ENCODE data around the gene TRPC4. TPM values are rescaled to one million over a fixed set of nuclear protein-coding genes. Genes with fewer than 3 reads are reported as not detected.

The TRPC4 gene
- total RNA-seq, 1 donor from 2014 or later: 2.5 TPM

- no peaks in the 10 kb centered on the region for H3K27me3 Mint-ChIP-seq (ENCODE audit: low read depth)
- H3K36me3 Mint-ChIP-seq (ENCODE audit: low read depth): no peaks in the 10 kb centered on the region
- H3K4me1 Mint-ChIP-seq: no peaks in the 10 kb centered on the region
- no peak overlapping the region for H3K4me3 Mint-ChIP-seq
- no peak overlapping the region for H3K27ac Mint-ChIP-seq (ENCODE audit: unreplicated experiment)
- DNase-seq (ENCODE audit: low read depth, low spot score): no peak
- TF ChIP-seq, protein P1, sequence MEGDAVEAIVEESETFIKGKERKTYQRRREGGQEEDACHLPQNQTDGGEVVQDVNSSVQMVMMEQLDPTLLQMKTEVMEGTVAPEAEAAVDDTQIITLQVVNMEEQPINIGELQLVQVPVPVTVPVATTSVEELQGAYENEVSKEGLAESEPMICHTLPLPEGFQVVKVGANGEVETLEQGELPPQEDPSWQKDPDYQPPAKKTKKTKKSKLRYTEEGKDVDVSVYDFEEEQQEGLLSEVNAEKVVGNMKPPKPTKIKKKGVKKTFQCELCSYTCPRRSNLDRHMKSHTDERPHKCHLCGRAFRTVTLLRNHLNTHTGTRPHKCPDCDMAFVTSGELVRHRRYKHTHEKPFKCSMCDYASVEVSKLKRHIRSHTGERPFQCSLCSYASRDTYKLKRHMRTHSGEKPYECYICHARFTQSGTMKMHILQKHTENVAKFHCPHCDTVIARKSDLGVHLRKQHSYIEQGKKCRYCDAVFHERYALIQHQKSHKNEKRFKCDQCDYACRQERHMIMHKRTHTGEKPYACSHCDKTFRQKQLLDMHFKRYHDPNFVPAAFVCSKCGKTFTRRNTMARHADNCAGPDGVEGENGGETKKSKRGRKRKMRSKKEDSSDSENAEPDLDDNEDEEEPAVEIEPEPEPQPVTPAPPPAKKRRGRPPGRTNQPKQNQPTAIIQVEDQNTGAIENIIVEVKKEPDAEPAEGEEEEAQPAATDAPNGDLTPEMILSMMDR (conservative IDR thresholded peaks at IDR 0.05): no peak
- H3K9me3 Mint-ChIP-seq: no peaks in the 10 kb centered on the region
These were observed 74.2 kb downstream of the TRPC4 start for GRCh38 chr13:37795326-37795725.

DNA sequence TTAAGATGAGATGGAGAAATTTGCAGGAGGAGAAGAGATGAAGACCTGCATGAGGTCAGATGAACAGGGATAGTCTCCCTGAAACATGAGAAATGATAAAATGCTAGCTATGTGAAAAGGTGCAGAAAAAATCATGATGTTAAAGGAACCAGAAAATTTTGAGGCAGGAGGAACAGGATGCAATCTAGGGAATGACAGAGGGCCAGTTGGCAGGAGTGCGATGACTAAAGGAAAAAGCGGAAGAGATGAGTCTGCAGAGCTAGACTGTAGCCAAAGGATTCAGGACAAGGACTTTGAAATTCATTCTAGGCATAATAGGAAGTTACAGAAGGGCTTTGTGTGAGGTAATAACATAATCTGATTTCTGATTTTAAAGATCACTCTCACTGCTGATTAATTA, 77.9 kb downstream of the TRPC4 start:
- TF ChIP-seq, protein P1 (conservative IDR thresholded peaks at IDR 0.05): no peak
- no peaks in the 10 kb centered on the region for H3K4me1 Mint-ChIP-seq
- no peaks in the 10 kb centered on the region for H3K9me3 Mint-ChIP-seq
- no peaks in the 10 kb centered on the region for H3K36me3 Mint-ChIP-seq (ENCODE audit: low read depth)
- H3K27ac Mint-ChIP-seq (ENCODE audit: unreplicated experiment): peak overlapping the region; percentile 70
- no peaks in the 10 kb centered on the region for H3K27me3 Mint-ChIP-seq (ENCODE audit: low read depth)
- no peak overlapping the region for H3K4me3 Mint-ChIP-seq
- DNase-seq (ENCODE audit: low read depth, low spot score): no peak

DNA sequence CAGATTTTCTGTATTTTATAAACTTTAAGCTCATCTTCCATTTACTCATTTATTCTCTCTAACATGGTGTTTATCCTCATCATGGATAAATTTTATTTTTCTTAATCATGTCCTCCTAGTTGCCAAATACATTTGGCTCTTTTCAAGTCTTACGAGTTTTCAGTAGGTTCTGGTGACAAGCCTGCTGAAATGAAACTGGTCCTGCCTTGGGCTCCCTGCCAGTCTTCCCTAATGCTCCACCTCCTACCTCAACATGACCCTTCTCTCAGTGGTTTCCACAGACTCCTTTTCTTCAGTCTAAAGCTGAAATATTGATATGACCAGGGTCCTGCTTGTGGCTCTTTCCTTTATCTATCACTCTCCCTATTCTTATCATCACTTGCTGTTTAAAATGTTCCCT, 81.2 kb downstream of the TRPC4 start:
- no peak overlapping the region for H3K27ac Mint-ChIP-seq (ENCODE audit: unreplicated experiment)
- no peaks in the 10 kb centered on the region for H3K9me3 Mint-ChIP-seq
- H3K4me1 Mint-ChIP-seq: no peaks in the 10 kb centered on the region
- no peaks in the 10 kb centered on the region for H3K36me3 Mint-ChIP-seq (ENCODE audit: low read depth)
- H3K4me3 Mint-ChIP-seq: no peak overlapping the region
- DNase-seq (ENCODE audit: low read depth, low spot score): no peak
- no peaks in the 10 kb centered on the region for H3K27me3 Mint-ChIP-seq (ENCODE audit: low read depth)
- TF ChIP-seq, protein P1 (conservative IDR thresholded peaks at IDR 0.05): no peak

GRCh38 chr13:37777676-37778075, 91.9 kb downstream of the TRPC4 start:
- no peak for DNase-seq (ENCODE audit: low read depth, low spot score)

GRCh38 chr13:37775871-37776270, 93.7 kb downstream of the TRPC4 start:
- Mint-ChIP-seq H3K27me3 (ENCODE audit: low read depth) (no peaks in the 10 kb centered on the region), H3K27ac (ENCODE audit: unreplicated experiment) (no peak overlapping the region), H3K36me3 (ENCODE audit: low read depth) (no peaks in the 10 kb centered on the region), H3K4me3 (no peak overlapping the region), H3K4me1 (no peaks in the 10 kb centered on the region), H3K9me3 (no peaks in the 10 kb centered on the region)
- no peak for DNase-seq (ENCODE audit: low read depth, low spot score)
- TF ChIP-seq, protein P1 (conservative IDR thresholded peaks at IDR 0.05): no peak

More at GRCh38 chr13:37777676-37778075, 91.9 kb downstream of the TRPC4 start:
- TF ChIP-seq, protein P1 (conservative IDR thresholded peaks at IDR 0.05): no peak
- Mint-ChIP-seq H3K4me3 (no peak overlapping the region), H3K27me3 (ENCODE audit: low read depth) (no peaks in the 10 kb centered on the region), H3K27ac (ENCODE audit: unreplicated experiment) (no peak overlapping the region), H3K9me3 (no peaks in the 10 kb centered on the region), H3K4me1 (peaks cover 13% of the 10 kb centered on the region), H3K36me3 (ENCODE audit: low read depth) (no peaks in the 10 kb centered on the region)

- Mint-ChIP-seq H3K36me3 (ENCODE audit: low read depth) (no peaks in the 10 kb centered on the region), H3K9me3 (no peaks in the 10 kb centered on the region), H3K4me1 (no peaks in the 10 kb centered on the region), H3K27ac (ENCODE audit: unreplicated experiment) (no peak overlapping the region), H3K4me3 (no peak overlapping the region), H3K27me3 (ENCODE audit: low read depth) (no peaks in the 10 kb centered on the region)
- no peak for DNase-seq (ENCODE audit: low read depth, low spot score)
- TF ChIP-seq, protein P1 (conservative IDR thresholded peaks at IDR 0.05): no peak
These were observed 96.9 kb downstream of the TRPC4 start for GRCh38 chr13:37772644-37773043.
